GM18909 (cell line): ENCODE measurements around the gene HAPSTR1.
A peak's percentile ranks its signal among the peaks of the same experiment; 100 is the strongest.
"Not testable (repeated sequence)": the region's sequence is repeated elsewhere in the genome, so short reads cannot be mapped to it uniquely, and the experiment has no call there.

ENCODE experiments used
- ATAC-seq: cut with Tn5 transposase; IDR thresholded peaks from one replicate; pipeline ENCODE4 v1.9.1; 2021; ENCODE audit warnings: mild to moderate bottlenecking; ENCODE audit not compliant: unreplicated experiment, poor library complexity

HAPSTR1 gene

DNA sequence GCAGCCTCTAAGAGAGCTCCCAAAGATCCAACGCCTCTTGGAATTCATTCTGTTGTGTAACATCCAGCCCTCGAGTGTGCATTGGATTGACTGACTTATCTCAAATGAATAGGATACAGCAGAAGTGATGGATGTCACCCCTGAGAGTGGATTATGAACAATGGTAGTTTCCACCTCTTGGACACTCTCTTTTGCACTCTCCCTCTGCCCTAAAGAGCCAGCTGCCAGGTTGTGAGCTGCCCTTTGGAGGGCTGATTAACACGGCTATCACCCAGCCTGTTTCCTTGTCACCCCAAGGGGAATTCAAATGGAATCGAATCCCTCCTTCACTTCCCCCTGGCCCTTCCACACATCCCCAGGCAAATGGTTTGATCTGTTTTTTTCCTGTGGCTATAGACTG, 21.2 kb upstream of the HAPSTR1 start:
- no peak for ATAC-seq

DNA sequence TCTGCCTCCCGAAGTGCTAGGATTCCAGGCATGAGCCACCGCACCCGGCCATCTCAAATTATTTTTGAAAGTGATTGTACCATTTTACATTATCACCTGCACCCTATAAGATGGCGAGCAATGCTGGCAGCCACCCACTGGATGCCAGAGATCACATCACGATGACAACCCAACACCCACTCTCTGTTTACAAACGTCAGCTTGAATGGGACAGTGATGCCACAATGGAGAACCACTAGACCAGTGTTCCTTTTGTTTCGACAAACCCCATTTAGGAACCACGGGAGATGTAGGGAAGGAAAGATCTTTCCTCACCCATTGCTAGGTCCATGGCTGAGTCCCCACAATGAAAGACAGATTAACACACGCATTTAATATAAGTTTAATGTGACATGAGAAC, 20.1 kb upstream of the HAPSTR1 start:
- ATAC-seq, result no peak

DNA sequence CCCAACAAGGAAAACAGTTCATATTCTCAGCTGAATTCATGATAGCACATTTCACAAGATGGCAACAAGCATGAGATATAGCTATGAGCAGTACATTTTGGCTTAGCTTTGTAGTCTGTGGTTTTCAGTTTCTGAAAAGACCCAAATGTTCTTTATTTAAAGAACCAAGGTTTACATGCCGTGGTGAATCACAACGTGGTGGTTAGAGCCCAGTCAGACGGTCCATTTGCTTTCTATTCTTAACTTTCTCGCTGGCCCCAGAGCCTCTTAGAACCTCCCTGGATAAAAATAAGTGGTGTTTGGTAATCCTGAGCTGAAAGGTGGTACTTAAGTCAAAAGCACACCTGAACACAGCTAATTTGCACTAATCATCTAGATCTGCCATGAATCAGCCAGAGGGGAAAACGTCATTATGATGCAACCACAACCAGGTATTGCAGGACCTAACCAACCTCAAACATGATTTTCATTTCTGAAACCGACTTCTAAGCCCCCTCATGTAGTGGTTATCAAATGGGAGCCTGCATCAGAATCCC, 18.6 kb upstream of the HAPSTR1 start:
- ATAC-seq, result peak; percentile 53

DNA sequence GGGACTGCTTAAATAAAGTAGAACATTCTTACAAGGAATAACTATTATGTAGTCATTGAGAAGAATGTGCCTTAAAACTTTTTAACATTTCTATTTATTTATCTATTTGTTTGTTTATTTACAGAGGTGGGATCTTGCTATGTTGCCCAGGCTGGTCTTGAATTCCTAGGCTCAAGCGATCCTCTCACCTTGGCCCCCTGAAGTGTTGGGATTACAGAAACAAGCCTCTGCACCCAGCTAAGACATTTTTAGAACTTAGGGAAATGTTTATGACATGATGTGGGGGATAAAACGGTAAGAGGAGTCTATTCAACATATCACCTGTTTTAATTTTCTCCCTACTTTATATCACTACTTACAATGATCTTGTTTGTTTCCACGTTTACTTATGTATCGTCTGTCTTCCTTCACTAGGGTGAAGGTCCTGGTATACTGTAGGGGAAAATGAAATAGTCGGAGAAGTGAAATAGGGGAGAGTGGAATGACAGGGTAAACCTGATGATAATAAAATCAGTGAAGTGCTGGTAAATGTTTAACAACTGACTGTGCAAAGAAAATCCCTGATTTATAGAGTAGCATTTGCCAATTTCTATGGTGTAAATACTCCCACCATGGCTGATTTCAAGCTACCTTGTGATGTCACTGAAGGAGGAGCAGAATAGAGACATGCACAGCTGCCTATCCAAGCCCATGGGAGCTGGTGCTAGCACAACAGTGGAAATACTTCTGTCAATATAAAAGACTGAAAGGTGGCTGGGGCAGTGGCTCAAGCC, 16.0 kb upstream of the HAPSTR1 start:
- ATAC-seq, result no peak

DNA sequence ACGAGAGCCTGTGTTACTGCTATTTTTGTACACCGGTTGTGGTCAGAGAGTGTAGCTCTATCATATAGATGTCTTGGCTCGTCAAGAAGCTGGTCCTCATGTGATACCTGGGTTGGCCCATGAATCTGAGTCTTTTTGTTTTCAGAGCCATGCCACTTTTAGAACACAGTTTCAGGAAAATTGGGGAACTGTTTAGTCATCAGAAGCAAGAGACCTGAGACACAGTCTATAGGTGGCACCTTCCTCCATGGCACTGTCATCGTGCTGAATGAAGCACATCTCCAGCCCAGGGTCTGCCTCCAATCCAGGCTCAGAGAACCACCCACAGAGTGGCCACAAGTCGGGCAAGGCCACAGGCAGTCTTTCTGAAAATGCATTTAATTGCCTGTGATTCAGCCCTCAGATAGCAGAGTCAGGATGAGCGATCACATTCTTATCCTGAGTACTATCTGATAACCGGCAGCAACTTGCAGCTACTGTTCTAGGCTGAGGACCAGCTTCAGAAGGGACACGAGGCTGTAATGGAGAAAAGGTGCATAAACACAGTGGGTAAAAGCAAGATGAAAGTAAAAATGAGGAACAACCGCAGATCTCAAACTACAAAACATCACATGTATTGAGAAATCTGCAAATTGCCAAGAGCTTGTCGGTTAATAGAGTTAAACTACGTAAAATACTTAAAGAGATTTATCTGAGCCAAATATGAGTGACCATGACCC, 14.2 kb upstream of the HAPSTR1 start:
- no peak for ATAC-seq

DNA sequence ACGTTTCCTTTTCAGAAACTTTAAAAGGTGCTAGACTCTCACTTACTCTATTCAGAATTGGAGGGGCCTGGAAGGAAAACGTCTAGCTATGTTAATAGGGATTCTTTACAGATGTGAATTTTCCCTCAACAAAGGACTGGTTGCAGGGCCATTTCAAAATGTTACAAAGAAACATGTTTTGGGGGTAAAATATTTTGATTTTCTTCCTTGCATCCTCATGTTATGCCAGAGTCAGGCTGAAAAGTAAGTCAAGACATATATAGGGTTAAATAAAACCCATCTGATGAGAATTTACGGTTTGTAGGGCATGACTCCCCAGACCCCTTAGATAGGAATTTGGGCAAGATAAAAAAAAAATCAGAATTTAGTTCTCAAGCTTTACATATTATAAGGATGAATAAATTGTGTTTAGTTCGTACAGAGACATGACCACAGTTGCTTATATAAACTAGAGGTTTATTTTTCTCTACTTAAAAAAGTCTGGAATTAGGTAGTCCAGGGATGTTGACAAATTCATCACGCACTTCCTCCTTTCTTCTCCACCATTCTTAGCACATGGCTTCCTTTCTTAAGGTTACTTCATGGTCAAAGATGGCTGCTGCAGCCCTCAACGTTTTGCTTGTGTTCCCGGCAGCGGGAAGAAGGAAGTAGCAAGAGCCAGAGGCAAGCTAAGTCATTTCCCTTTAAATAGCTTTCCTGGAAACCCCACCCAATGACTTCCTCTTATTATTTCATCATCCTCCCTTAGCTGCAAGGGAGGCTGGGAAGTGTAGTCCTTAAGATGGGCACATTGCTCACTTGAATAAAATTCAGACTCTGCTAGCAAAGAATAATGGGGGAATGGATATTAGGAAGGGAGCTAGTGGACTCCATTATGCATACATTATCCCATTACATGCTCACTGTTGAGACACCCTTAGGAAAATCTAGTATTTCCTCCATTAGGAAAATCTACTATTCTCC, 12.7 kb upstream of the HAPSTR1 start:
- ATAC-seq, result not testable (repeated sequence)

DNA sequence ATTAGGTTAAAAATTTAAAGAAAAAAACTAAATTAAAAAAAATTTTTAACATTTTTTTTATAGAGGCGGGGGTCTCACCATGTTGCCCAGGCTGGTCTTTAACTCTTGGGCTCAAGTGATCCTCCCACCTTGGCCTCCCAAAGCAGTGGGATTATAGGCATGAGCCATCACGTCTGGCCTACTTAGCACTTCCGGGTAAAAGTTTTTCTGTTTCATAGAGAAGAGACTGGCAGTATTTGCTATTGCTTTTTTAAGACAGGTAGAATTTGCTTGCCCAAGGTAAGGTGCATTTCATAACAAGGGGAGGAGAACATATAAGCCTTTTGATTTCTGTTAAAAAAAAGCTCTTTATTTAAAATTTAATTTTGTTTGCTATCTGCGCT, 12.0 kb upstream of the HAPSTR1 start:
- no peak for ATAC-seq

DNA sequence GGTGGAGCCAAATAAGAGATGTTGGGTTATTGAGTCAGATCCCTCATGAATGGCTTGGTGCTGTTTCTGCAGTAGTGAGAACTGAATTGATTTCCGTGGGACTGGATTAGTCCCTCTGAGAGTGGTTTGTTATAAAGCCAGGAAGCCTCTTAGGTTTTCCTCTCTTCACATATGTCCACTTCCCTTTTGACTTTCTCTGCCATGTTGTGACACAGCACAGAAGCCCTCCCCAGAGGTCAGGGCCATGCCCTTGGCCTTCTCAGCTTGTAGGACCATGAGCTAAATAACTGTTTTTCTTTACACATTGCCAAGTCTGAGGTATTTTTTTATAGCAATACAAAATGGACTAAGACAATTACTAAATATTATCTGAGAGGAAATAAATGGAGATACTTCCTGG, 10.3 kb upstream of the HAPSTR1 start:
- no peak for ATAC-seq

DNA sequence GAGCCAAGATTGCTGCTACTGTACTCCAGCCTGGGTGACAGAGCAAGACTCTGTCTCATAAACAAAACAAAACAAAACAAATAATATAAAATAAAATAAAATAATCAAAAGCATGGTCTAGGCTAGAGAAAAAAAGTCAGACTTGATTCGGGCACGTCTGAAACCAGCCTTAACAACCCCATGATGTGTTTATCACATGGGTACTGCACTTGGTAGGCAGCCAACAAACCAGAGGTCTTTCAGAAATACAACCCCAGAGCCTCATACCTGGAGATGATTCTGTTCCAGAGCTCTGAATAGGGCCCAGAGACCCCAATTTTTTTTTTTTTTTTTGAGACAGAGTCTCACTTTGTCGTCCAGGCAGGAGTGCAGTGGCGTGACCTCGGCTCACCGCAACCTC, 9.6 kb upstream of the HAPSTR1 start:
- no peak for ATAC-seq

DNA sequence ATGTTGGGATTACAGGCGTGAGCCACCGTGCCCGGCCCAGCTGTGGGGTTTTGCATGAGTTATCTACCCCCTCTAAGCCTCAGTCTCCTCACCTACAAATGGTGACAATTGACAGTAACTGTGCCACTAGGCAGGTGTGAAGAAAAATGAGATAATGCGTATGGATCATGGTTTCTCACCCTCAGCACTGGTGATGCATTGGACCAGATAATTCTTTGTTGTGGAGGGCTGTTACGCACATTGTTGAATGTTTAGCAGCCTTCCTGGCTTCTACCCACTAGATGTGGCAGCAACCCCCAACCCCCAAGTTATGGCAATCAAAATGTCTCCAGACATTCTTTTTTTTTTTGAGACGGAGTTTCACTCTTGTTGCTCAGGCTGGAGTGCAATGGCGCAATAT, 9.0 kb upstream of the HAPSTR1 start:
- no peak for ATAC-seq

DNA sequence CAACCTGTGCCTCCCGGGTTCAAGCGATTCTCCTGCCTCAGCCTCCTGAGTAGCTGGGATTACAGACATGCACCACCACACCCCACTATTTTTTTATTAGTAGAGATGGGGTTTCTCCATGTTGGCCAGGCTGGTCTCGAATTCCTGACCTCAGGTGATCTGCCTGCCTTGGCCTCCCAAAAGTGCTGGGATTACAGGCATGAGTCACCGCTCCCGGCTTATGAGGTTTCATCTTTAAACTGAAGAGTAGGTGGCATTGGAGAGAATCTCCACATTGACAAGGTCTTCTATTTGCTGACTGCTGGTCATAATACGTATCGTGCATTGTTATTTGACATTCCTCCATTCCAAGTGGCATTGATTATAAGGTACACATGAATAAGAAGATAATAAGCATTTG, 3.7 kb upstream of the HAPSTR1 start:
- not testable (repeated sequence) for ATAC-seq

DNA sequence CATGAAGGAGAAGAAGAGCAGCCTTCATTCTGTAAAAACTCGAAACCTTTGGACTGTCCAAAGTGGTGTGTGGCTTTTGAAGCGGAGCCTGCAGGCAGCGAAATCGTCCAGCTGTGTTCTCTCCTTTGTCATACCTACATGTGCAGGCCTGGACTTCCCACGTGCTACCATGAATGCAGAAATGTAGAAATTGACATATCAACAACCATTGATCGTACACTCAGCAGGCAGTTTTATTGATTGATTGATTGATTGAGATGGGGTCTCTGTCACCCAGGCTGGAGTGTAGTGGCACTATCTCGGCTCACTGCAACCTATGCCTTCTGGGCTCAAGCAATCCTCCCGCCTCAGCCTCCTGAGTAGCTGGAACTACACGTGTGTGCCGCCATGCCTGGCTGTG, 2.6 kb upstream of the HAPSTR1 start:
- ATAC-seq, result no peak

DNA sequence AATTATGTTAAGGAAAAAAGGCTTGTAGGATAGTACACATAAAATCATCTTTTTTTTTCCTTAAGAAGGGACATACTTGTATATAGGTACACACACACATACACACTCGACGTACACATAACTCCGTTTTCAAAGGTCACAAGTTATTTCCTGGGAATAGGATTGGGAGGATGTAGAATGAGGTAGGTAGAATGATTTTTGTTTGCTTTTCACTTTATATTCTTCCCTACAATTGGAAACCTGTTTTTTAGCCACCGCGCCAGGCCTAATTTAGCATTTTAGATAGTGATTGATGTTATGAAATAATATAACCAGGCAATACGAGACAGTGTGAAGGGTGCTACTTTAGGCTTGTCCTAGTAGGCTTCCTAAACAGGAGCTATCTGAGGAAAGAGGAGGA, 1.8 kb upstream of the HAPSTR1 start:
- no peak for ATAC-seq

DNA sequence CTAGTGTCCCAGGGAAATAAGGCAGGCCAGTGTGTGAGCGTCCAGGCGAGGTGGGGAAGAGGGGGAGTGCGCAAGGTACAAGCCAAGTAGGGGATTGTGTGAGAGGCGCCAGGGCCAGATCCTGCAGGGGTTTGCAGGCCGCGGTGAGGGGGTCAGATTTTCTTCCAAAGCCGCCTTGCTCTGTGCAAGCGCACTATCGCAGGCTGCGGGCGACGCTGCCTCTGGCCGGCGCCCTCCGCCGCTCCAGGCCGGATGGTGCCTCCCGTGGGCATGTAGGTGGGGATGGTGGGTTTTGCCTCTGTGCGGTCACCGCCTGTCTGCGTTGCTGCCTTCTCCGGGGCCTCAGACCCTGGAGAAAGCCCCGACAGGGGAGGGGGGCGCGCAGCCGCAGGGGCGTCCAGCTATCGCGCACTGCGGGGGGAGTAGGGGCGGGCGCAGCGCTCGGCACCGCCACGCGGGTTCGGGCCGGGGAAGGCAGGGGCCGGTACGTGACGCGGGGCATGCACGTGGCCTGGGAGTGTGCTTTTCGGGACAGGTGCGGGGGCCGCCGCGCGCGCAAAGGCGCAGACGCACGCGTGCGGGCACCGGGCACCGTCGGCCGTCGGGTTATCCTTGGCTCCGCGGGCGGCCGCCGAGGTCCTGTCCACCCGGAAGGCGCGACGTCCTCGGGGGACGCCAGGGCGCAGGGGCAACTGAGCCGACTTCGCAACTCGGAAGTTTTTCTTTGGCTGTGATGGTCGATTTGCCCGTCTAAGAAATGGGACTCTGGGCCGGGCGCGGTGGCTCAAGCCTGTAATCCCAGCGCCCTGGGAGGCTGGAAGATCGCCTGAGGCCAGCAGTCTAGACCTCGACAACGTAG, 1.1 kb upstream of the HAPSTR1 start:
- no peak for ATAC-seq

DNA sequence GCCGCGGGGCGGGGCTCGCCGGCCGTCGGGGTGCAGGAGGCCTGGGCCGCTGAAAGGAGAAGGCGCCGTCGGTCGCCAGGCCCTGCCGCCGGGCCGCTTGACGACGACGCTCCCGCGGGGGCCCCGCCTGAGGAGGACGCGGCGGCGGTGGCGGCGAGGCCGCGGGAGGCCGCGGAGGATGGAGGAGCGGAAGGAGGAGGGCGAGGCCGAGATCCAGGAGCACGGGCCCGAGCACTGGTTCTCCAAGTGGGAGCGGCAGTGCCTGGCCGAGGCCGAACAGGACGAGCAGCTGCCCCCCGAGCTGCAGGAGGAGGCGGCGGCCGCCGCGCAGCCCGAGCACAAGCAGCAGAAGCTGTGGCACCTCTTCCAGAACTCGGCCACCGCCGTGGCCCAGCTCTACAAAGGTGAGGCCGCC, 430 bp downstream of the HAPSTR1 start:
- ATAC-seq, result peak; percentile 25

DNA sequence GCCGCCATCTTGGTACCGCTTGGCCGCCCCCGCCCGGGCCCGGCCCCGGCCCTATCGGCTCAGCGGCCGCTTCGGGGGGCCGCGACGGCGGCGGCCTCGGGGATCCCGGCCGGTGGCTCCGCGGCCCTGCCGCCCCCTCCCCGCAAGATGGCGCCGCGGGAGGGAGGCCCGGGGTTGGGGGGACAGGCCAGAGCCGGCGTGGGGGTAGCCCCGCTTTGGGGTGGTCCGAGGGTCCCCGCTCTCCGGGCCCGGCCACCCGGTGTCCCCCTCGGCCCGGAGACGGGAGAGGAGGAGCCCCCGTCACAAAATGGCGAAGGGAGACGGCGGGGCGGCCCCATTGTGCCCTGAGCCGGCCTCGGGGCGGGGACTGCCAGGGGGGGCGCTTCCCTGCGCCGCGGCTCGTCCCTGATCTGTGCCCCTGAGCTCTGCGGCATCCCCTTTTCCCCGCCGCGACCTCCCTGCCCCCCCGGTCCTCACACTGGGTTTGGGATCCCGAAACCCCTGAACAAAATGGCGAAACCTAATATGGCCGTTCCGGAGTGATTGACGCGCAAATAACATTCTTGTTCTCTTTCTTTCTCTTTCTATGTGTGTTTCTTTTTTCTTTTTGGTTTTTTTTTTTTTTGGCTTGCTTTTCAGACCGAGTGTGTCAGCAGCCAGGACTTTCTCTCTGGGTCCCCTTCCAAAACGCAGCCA, 986 bp downstream of the HAPSTR1 start:
- peak; percentile 13 for ATAC-seq

DNA sequence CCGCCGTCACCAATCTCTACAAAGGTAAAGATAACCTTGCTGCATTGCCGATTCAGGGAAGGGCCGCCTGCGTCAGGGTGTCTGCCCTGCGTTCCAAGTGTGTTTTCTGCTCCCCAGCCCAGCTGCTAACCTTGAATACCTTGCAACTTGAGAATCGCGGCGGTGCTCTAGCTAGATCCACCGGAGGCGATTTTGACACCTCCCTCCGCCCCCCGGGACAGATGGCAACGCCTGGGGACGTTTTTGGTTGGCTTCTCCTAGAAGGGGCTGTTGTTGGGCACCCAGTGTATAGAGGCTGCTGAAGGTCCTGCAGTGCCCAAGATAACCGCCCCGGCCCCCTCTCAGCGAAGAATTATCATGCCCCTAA, 1.5 kb downstream of the HAPSTR1 start:
- ATAC-seq, result no peak

DNA sequence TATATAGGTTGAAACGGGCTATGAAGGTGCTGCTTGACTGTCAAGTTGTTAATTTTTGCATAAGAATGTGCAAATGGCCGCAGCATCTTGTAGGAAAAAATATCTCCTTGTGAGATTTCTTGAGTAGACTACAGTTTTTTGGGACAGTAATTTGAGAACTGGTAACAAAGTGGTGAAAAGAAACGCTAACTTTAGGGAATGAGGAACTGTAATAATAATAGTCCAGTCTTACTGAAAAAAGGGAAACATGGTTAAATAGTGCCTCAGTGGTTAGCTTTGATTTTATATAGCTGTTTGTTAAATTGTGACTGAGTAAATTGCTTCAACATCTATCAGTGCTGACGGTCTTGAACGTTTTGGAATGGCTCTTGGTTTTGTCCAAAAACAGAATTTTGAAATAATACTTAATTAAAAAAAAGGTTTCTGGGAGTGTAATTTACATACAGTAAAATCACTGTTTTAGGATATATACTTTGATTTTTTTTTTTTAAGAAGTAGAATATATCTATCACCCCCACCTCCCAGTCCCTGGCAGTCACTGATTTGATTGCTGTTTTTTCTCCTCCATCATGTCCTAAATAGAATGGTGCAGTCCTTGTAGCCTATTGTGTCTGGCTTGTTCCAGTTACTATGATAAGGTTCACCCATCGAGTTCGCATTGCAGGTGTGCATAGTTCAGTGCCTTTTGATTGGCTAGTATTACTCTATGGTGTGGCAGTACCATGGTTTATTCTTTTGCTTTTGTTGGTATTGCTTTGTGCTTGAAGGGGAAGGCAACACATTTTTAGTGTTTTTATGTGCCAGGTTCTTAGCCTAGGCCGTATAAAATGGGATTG, 2.8 kb downstream of the HAPSTR1 start:
- ATAC-seq, result no peak
